ENCODE results near the gene ANKRD13A. TPM values are rescaled to one million over a fixed set of nuclear protein-coding genes. Genes with fewer than 3 reads are reported as not detected.

ANKRD13A gene
- total and polyA plus RNA-seq, 2 experiments from 2014 or later: 5.7 to 25.6 TPM

- Histone ChIP-seq H3K4me3 (no peak overlapping the region), H4K20me1 (replicated peaks; ENCODE audit: insufficient read depth) (peaks cover 5% of the 10 kb centered on the region; the same call in 1 of the 2 replicates), H3K4me2 (no peak overlapping the region), H3K27me3 (ENCODE audit: insufficient read depth) (no peaks in the 10 kb centered on the region), H3K36me3 (ENCODE audit: insufficient read depth) (no peaks in the 10 kb centered on the region), H3K27ac (ENCODE audit: low read depth) (no peak overlapping the region), H2AFZ (no peak overlapping the region), H3K79me2 (replicated peaks; ENCODE audit: insufficient read depth) (peaks cover 7% of the 10 kb centered on the region; the same call in 1 of the 2 replicates), H3F3A (replicated peaks; ENCODE audit: low read depth) (no peaks in the 10 kb centered on the region), H3K4me1 (ENCODE audit: insufficient read depth) (no peaks in the 10 kb centered on the region), H3K9me2 (ENCODE audit: insufficient read depth) (no peaks in the 10 kb centered on the region)
- H3K27ac Mint-ChIP-seq: no peak overlapping the region
- no peak for TF ChIP-seq REST (IDR thresholded peaks at IDR 0.05; ENCODE audit: unreplicated experiment)
- no peak for DNase-seq (ENCODE audit: low spot score)
- H3K27me3 Mint-ChIP-seq (ENCODE audit: insufficient read depth, low read depth, poor library complexity): no peaks in the 10 kb centered on the region
- H3K36me3 Mint-ChIP-seq (ENCODE audit: low read depth): peaks cover 3% of the 10 kb centered on the region; the same call in 1 of the 3 replicates
- no peak for ATAC-seq
- no peaks in the 10 kb centered on the region for H3K4me1 Mint-ChIP-seq
- H3K4me3 Mint-ChIP-seq: no peak overlapping the region
- H3K9me3 Mint-ChIP-seq: no peaks in the 10 kb centered on the region
Observed at GRCh38 chr12:110012137-110012536, 12.9 kb downstream of the ANKRD13A start.

- no peak overlapping the region for H3K27ac ChIP-seq (ENCODE audit: low read depth)
- H2AFZ ChIP-seq: no peak overlapping the region
- no peak overlapping the region for H3K4me3 ChIP-seq
- H3K27me3 Mint-ChIP-seq (ENCODE audit: insufficient read depth, low read depth, poor library complexity): no peaks in the 10 kb centered on the region
- H3K4me1 ChIP-seq (ENCODE audit: insufficient read depth): no peaks in the 10 kb centered on the region
- no peaks in the 10 kb centered on the region for H3K9me3 Mint-ChIP-seq
- H3K27ac Mint-ChIP-seq: no peak overlapping the region; the same call in 1 of the 2 replicates
- no peaks in the 10 kb centered on the region for H3K4me1 Mint-ChIP-seq
- H4K20me1 ChIP-seq (replicated peaks; ENCODE audit: insufficient read depth): peaks cover 5% of the 10 kb centered on the region; the same call in 1 of the 2 replicates
- H3K36me3 Mint-ChIP-seq (ENCODE audit: low read depth): peaks cover 3% of the 10 kb centered on the region; the same call in 1 of the 3 replicates
- H3F3A ChIP-seq (replicated peaks; ENCODE audit: low read depth): no peaks in the 10 kb centered on the region
- H3K79me2 ChIP-seq (replicated peaks; ENCODE audit: insufficient read depth): peaks cover 7% of the 10 kb centered on the region; the same call in 1 of the 2 replicates
- H3K27me3 ChIP-seq (ENCODE audit: insufficient read depth): no peaks in the 10 kb centered on the region
- no peaks in the 10 kb centered on the region for H3K9me2 ChIP-seq (ENCODE audit: insufficient read depth)
- DNase-seq (ENCODE audit: low spot score) (no peak), ATAC-seq (no peak)
- H3K4me2 ChIP-seq: no peak overlapping the region
- no peaks in the 10 kb centered on the region; the same call in 1 of the 2 replicates for H3K36me3 ChIP-seq (ENCODE audit: insufficient read depth)
- H3K4me3 Mint-ChIP-seq: no peak overlapping the region
- TF ChIP-seq ZNF114 (CRISPR knock-in tag; IDR thresholded peaks at IDR 0.05) (no peak), ZNF331 (CRISPR knock-in tag; IDR thresholded peaks at IDR 0.05; ENCODE audit: low read depth) (no peak)
Observed at GRCh38 chr12:110012659-110013058, 13.4 kb downstream of the ANKRD13A start.

- H3K4me1 Mint-ChIP-seq: no peaks in the 10 kb centered on the region
- Histone ChIP-seq H4K20me1 (replicated peaks; ENCODE audit: insufficient read depth) (peaks cover 3% of the 10 kb centered on the region; the same call in 1 of the 2 replicates), H3F3A (replicated peaks; ENCODE audit: low read depth) (no peaks in the 10 kb centered on the region), H3K27me3 (ENCODE audit: insufficient read depth) (no peaks in the 10 kb centered on the region), H3K9me2 (ENCODE audit: insufficient read depth) (no peaks in the 10 kb centered on the region), H3K79me2 (replicated peaks; ENCODE audit: insufficient read depth) (peaks cover 4% of the 10 kb centered on the region; the same call in 1 of the 2 replicates), H3K4me2 (no peak overlapping the region), H3K4me3 (no peak overlapping the region), H3K27ac (ENCODE audit: low read depth) (no peak overlapping the region), H2AFZ (no peak overlapping the region), H3K4me1 (ENCODE audit: insufficient read depth) (no peaks in the 10 kb centered on the region), H3K36me3 (ENCODE audit: insufficient read depth) (no peaks in the 10 kb centered on the region; the same call in 1 of the 2 replicates)
- H3K4me3 Mint-ChIP-seq: no peak overlapping the region
- peaks cover 6% of the 10 kb centered on the region; the same call in 2 of the 3 replicates for H3K36me3 Mint-ChIP-seq (ENCODE audit: low read depth)
- H3K27me3 Mint-ChIP-seq (ENCODE audit: insufficient read depth, low read depth, poor library complexity): no peaks in the 10 kb centered on the region
- H3K9me3 Mint-ChIP-seq: no peaks in the 10 kb centered on the region
- no peak overlapping the region for H3K27ac Mint-ChIP-seq
- no peak for DNase-seq (ENCODE audit: low spot score)
- no peak for ATAC-seq
- TF ChIP-seq NANOG (IDR thresholded peaks at IDR 0.05; ENCODE audit: borderline replicate concordance): no peak
- TF ChIP-seq, protein P1, sequence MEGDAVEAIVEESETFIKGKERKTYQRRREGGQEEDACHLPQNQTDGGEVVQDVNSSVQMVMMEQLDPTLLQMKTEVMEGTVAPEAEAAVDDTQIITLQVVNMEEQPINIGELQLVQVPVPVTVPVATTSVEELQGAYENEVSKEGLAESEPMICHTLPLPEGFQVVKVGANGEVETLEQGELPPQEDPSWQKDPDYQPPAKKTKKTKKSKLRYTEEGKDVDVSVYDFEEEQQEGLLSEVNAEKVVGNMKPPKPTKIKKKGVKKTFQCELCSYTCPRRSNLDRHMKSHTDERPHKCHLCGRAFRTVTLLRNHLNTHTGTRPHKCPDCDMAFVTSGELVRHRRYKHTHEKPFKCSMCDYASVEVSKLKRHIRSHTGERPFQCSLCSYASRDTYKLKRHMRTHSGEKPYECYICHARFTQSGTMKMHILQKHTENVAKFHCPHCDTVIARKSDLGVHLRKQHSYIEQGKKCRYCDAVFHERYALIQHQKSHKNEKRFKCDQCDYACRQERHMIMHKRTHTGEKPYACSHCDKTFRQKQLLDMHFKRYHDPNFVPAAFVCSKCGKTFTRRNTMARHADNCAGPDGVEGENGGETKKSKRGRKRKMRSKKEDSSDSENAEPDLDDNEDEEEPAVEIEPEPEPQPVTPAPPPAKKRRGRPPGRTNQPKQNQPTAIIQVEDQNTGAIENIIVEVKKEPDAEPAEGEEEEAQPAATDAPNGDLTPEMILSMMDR (conservative IDR thresholded peaks at IDR 0.05; ENCODE audit: low read depth in 2 of 2): no peak
- TF ChIP-seq REST (IDR thresholded peaks at IDR 0.05; ENCODE audit: unreplicated experiment): no peak
- no peak for TF ChIP-seq POLR2AphosphoS5 (IDR thresholded peaks at IDR 0.05; ENCODE audit: low read depth)
Observed at GRCh38 chr12:110015132-110015531, 15.9 kb downstream of the ANKRD13A start.

Measured in GM23338 (cell line).